GM12878 (cell line): ENCODE data around the gene FUT6. TPM values are rescaled to one million over a fixed set of nuclear protein-coding genes. Genes with fewer than 3 reads are reported as not detected.

ENCODE experiments used
- ATAC-seq: fragments of 200-7000 bp; cut with Tn5 transposase; 3 replicates; pipeline ENCODE4 v1.9.1; 2020; ENCODE audit warnings: mild to moderate bottlenecking, moderate library complexity
- BruUV-seq: library from RNA; stranded (reverse); fragments of 400-500 nt; replicated peaks from 2 replicates; lab custom pipeline; 2021; lab: Mats Ljungman, UMichigan
- CTCF ChIA-PET: fragments of 300-600 bp; sonication (Branson Sonifier 250); formaldehyde crosslinking; extraction: SDS; loops from one replicate; lab custom pipeline; 2021; ENCODE audit warnings: inconsistent platforms; lab: Yijun Ruan, JAX
- POLR2A ChIA-PET: fragments of 350-600 bp; formaldehyde crosslinking; extraction: SDS; loops from one replicate; lab custom pipeline; 2021; ENCODE audit warnings: inconsistent platforms; lab: Charles Lee
- RAD21 ChIA-PET: fragments of 300-600 bp; sonication (Branson Sonifier 250); formaldehyde crosslinking; loops from one replicate; lab custom pipeline; 2023; ENCODE audit warnings: antibody characterized with exemption; ENCODE audit not compliant: unreplicated experiment; lab: Charles Lee
- SMC1A ChIA-PET: fragments of 300-600 bp; sonication (Branson Sonifier 250); formaldehyde crosslinking; loops from one replicate; lab custom pipeline; 2023; ENCODE audit not compliant: unreplicated experiment, uncharacterized antibody; lab: Charles Lee
- DNase-seq: peaks from one replicate; pipeline ENCODE4 v3.0.0-alpha.2; 2011; ENCODE audit warnings: low read depth, low spot score
- FAIRE-seq: peaks from 3 replicates; lab custom pipeline; 2011; peaks lifted over from hg19 to GRCh38; lab: Jason Lieb, UNC
- H2AFZ ChIP-seq: 2 replicates; pipeline ENCODE4 v1.6.0; 2011; ENCODE audit warnings: low read depth, low read length, control low read depth; ENCODE audit not compliant: control insufficient read depth
- H3K27ac ChIP-seq: 2 replicates; pipeline ENCODE4 v1.5.1; 2011; ENCODE audit warnings: control low read depth; ENCODE audit not compliant: control insufficient read depth, insufficient read depth
- H3K27me3 ChIP-seq, 2 experiments: replicated peaks in 1 of 2; 2 replicates each; pipeline versions ENCODE4 v1.6.0 to v1.6.1; 2011; ENCODE audit warnings: low read length in 1 of 2; ENCODE audit not compliant: control insufficient read depth in 2 of 2, insufficient read depth in 2 of 2
- H3K36me3 ChIP-seq, 2 experiments: 2 replicates each; pipeline ENCODE4 v1.5.1; 2011; ENCODE audit warnings: low read length in 1 of 2; ENCODE audit not compliant: control insufficient read depth in 2 of 2, insufficient read depth in 2 of 2
- H3K4me1 ChIP-seq: 2 replicates; pipeline ENCODE4 v1.6.1; 2011; ENCODE audit warnings: mild to moderate bottlenecking, low read length, moderate library complexity, mixed read lengths; ENCODE audit not compliant: control insufficient read depth, insufficient read depth
- H3K4me2 ChIP-seq: 2 replicates; pipeline ENCODE4 v1.6.0; 2011; ENCODE audit warnings: control low read depth; ENCODE audit not compliant: control insufficient read depth, insufficient read depth
- H3K4me3 ChIP-seq: fragments of 200-600 bp; sonication (generic); 2 replicates; pipeline ENCODE4 v1.5.1; 2016
- H3K79me2 ChIP-seq: 2 replicates; pipeline ENCODE4 v1.6.0; 2011; ENCODE audit warnings: low read length; ENCODE audit not compliant: control insufficient read depth, insufficient read depth
- H3K9ac ChIP-seq: 2 replicates; pipeline ENCODE4 v1.8.0; 2011; ENCODE audit warnings: low read length, control low read depth, mixed read lengths; ENCODE audit not compliant: control insufficient read depth, insufficient read depth
- H3K9me3 ChIP-seq: replicated peaks from 3 replicates; pipeline ENCODE4 v1.5.1; 2011; ENCODE audit warnings: mild to moderate bottlenecking, low read length; ENCODE audit not compliant: control insufficient read depth, insufficient read depth
- H4K20me1 ChIP-seq: 2 replicates; pipeline ENCODE4 v1.6.0; 2011; ENCODE audit not compliant: control insufficient read depth, insufficient read depth
- ATF3 ChIP-seq: IDR thresholded peaks from 2 replicates; pipeline ENCODE4 v1.6.1; 2011; ENCODE audit warnings: low read depth, mild to moderate bottlenecking, low read length, moderate library complexity, borderline replicate concordance; ENCODE audit errors: extremely low read depth
- BACH1 ChIP-seq: fragments of 450-650 bp; IDR thresholded peaks from 2 replicates; pipeline ENCODE4 v1.6.1; 2017; ENCODE audit warnings: mild to moderate bottlenecking, borderline replicate concordance
- CHD4 ChIP-seq: fragments of 200-600 bp; sonication (generic); IDR thresholded peaks from 2 replicates; pipeline ENCODE4 v1.6.1; 2016; ENCODE audit warnings: mild to moderate bottlenecking
- EZH2 ChIP-seq: IDR thresholded peaks from 2 replicates; pipeline ENCODE4 v1.6.1; 2012; ENCODE audit warnings: low read depth, mild to moderate bottlenecking, control low read depth, inconsistent platforms, low read length, borderline replicate concordance; ENCODE audit not compliant: control insufficient read depth
- MEF2B ChIP-seq: fragments of 450-650 bp; IDR thresholded peaks from 2 replicates; pipeline ENCODE4 v1.6.1; 2018; ENCODE audit warnings: mild to moderate bottlenecking, moderate library complexity; ENCODE audit not compliant: partially characterized antibody, poor library complexity, severe bottlenecking
- POLR2A ChIP-seq: IDR thresholded peaks from 2 replicates; pipeline ENCODE4 v1.6.1; 2011; ENCODE audit warnings: low read depth, mild to moderate bottlenecking, low read length
- POLR2AphosphoS2 ChIP-seq: IDR thresholded peaks from 2 replicates; pipeline ENCODE4 v1.6.1; 2011; ENCODE audit warnings: low read depth, mild to moderate bottlenecking, low read length, improper control_type of control experiment, moderate library complexity
- POLR2AphosphoS5 ChIP-seq: IDR thresholded peaks from 2 replicates; pipeline ENCODE4 v1.6.1; 2011; ENCODE audit warnings: mild to moderate bottlenecking, low read length, inconsistent platforms
- SMARCA5 ChIP-seq: fragments of 450-650 bp; IDR thresholded peaks from 2 replicates; pipeline ENCODE4 v1.6.1; 2017; ENCODE audit warnings: mild to moderate bottlenecking
- SP1 ChIP-seq: IDR thresholded peaks from one replicate; pipeline ENCODE4 v1.6.1; 2011; ENCODE audit warnings: low read depth, low read length
- SREBF2 ChIP-seq: IDR thresholded peaks from 2 replicates; pipeline ENCODE4 v1.6.1; 2012; ENCODE audit warnings: mild to moderate bottlenecking, low read length
- SUZ12 ChIP-seq: fragments of 200-600 bp; sonication (generic); IDR thresholded peaks from one replicate; pipeline ENCODE4 v1.6.1; 2018; ENCODE audit warnings: antibody characterized with exemption, mild to moderate bottlenecking; ENCODE audit not compliant: unreplicated experiment
- TARDBP ChIP-seq: IDR thresholded peaks from 2 replicates; pipeline ENCODE4 v1.6.1; 2016; ENCODE audit warnings: borderline replicate concordance
- TBL1XR1 ChIP-seq: IDR thresholded peaks from 2 replicates; pipeline ENCODE4 v1.6.1; 2012; ENCODE audit warnings: low read depth, low read length, improper control_type of control experiment
- ZNF274 ChIP-seq: IDR thresholded peaks from one replicate; pipeline ENCODE4 v1.8.0; 2011; ENCODE audit not compliant: insufficient read length, insufficient read depth
- ZNF384 ChIP-seq: IDR thresholded peaks from 2 replicates; pipeline ENCODE4 v1.6.1; 2012; ENCODE audit warnings: low read depth, mild to moderate bottlenecking, low read length, improper control_type of control experiment, borderline replicate concordance
- ZSCAN29 ChIP-seq: fragments of 450-650 bp; IDR thresholded peaks from 2 replicates; pipeline ENCODE4 v1.6.1; 2017; ENCODE audit warnings: mild to moderate bottlenecking, moderate library complexity
- WGBS: methylation state at CpG from one replicate; pipeline ENCODE4 v1.1.6; 2016; ENCODE audit warnings: low lambda C conversion rate; ENCODE audit not compliant: insufficient replicate concordance, insufficient coverage; ENCODE audit errors: missing lambda C conversion rate; 5-methylcytosine and 5-hydroxymethylcytosine counted together
- in situ Hi-C: fragments of 300-500 bp; cut with MboI; formaldehyde crosslinking; loops from 9 replicates; pipeline ENCODE4 v1.14.3; 2018; ENCODE audit warnings: mixed read lengths
- intact Hi-C: fragments of 100-400 bp; cut with micrococcal nuclease; formaldehyde crosslinking; loops from one replicate; pipeline ENCODE4 v1.14.2; 2022; ENCODE audit not compliant: unreplicated experiment
- polyA plus RNA-seq, 11 experiments: library from polyadenylated mRNA; depleted of rRNA in 4 of 11; unstranded in 6 of 11; stranded (reverse) in 5 of 11; fragments of >200 nt; fragmentation: Nextera tagmentation in 4 of 11; fragmentation: Illumina TruSeq in 1 of 11; extraction: Ambion mirVana in 4 of 11; extraction: Trizol in 1 of 11; gene quantifications; 1 replicate in 1 of 11; 2 replicates in 10 of 11; pipeline versions ENCODE4 v1.2.1 to v1.2.3, GENCODE V29; 2011 to 2016; ENCODE audit warnings: inconsistent platforms in 2 of 11, missing spikeins in 2 of 11, low read depth in 1 of 11
- total RNA-seq, 4 experiments: library from RNA; depleted of rRNA in 3 of 4; stranded (reverse); fragments of >200 nt in 3 of 4; fragmentation: Illumina TruSeq in 1 of 4; extraction: Trizol in 1 of 4; gene quantifications; 2 replicates each; pipeline versions ENCODE4 v1.2.1 to v1.2.3, GENCODE V29; 2013 to 2021
- TF ChIP-seq, protein P1 (sequence below): IDR thresholded peaks from 2 replicates; pipeline ENCODE4 v1.6.1; 2011; ENCODE audit warnings: low read depth, low read length, improper control_type of control experiment, borderline replicate concordance
- TF ChIP-seq, protein P2 (sequence below): fragments of 450-650 bp; IDR thresholded peaks from 2 replicates; pipeline ENCODE4 v1.6.1; 2018; ENCODE audit warnings: borderline replicate concordance, mild to moderate bottlenecking; ENCODE audit not compliant: partially characterized antibody
- TF ChIP-seq, protein P3 (sequence below): fragments of 450-650 bp; IDR thresholded peaks from 2 replicates; pipeline ENCODE4 v1.6.1; 2017; ENCODE audit warnings: low read depth, mild to moderate bottlenecking, moderate library complexity

Gene FUT6
- total and polyA plus RNA-seq, 10 of the 15 experiments (the other 5 are each of a cell fraction or from before 2014, with no cell fraction given), result not detected

GRCh38 chr19:5850743-5851293 is 11.3 kb upstream of the FUT6 start:
- Histone ChIP-seq H3K79me2 (no peaks in the 10 kb centered on the region), H3K9me3 (no peaks in the 10 kb centered on the region), H2AFZ (no peak overlapping the region), H3K27me3 (no peaks in the 10 kb centered on the region; a peak in 1 of 4 replicates), H3K4me1 (no peaks in the 10 kb centered on the region), H3K4me3 (no peak overlapping the region), H3K27ac (no peak overlapping the region), H4K20me1 (no peaks in the 10 kb centered on the region), H3K9ac (no peak overlapping the region), H3K36me3 (no peaks in the 10 kb centered on the region), H3K4me2 (no peak overlapping the region)
- ChIA-PET POLR2A (no interaction called here), SMC1A (no interaction called here), RAD21 (no interaction called here), CTCF (no interaction called here)
- TF ChIP-seq TARDBP (no peak), ATF3 (no peak), SUZ12 (no peak), MEF2B (no peak), POLR2A (no peak), POLR2AphosphoS5 (no peak), POLR2AphosphoS2 (no peak), TBL1XR1 (no peak), SREBF2 (no peak), ZNF274 (no peak), CHD4 (no peak), SP1 (no peak), BACH1 (no peak), ZSCAN29 (no peak), ZNF384 (no peak), EZH2 (no peak), SMARCA5 (no peak)
- TF ChIP-seq, protein P1, sequence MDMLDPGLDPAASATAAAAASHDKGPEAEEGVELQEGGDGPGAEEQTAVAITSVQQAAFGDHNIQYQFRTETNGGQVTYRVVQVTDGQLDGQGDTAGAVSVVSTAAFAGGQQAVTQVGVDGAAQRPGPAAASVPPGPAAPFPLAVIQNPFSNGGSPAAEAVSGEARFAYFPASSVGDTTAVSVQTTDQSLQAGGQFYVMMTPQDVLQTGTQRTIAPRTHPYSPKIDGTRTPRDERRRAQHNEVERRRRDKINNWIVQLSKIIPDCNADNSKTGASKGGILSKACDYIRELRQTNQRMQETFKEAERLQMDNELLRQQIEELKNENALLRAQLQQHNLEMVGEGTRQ, result no peak
- TF ChIP-seq, protein P2, sequence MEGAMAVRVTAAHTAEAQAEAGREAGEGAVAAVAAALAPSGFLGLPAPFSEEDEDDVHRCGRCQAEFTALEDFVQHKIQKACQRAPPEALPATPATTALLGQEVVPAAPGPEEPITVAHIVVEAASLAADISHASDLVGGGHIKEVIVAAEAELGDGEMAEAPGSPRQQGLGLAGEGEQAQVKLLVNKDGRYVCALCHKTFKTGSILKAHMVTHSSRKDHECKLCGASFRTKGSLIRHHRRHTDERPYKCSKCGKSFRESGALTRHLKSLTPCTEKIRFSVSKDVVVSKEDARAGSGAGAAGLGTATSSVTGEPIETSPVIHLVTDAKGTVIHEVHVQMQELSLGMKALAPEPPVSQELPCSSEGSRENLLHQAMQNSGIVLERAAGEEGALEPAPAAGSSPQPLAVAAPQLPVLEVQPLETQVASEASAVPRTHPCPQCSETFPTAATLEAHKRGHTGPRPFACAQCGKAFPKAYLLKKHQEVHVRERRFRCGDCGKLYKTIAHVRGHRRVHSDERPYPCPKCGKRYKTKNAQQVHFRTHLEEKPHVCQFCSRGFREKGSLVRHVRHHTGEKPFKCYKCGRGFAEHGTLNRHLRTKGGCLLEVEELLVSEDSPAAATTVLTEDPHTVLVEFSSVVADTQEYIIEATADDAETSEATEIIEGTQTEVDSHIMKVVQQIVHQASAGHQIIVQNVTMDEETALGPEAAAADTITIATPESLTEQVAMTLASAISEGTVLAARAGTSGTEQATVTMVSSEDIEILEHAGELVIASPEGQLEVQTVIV, result no peak
- TF ChIP-seq, protein P3, sequence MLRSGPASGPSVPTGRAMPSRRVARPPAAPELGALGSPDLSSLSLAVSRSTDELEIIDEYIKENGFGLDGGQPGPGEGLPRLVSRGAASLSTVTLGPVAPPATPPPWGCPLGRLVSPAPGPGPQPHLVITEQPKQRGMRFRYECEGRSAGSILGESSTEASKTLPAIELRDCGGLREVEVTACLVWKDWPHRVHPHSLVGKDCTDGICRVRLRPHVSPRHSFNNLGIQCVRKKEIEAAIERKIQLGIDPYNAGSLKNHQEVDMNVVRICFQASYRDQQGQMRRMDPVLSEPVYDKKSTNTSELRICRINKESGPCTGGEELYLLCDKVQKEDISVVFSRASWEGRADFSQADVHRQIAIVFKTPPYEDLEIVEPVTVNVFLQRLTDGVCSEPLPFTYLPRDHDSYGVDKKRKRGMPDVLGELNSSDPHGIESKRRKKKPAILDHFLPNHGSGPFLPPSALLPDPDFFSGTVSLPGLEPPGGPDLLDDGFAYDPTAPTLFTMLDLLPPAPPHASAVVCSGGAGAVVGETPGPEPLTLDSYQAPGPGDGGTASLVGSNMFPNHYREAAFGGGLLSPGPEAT, result no peak
- no peak for ATAC-seq
- DNase-seq, result no peak
- WGBS, result 13% methylated on average over 5 of the region's 5 CpGs
- no TSS peak for BruUV-seq
- intact Hi-C loops (no loop called here), in situ Hi-C loops (no loop called here)
- FAIRE-seq, result no peak
